CD4-positive, alpha-beta T cell treated with Interleukin-6 for 4 hours (primary cell): ENCODE data around the gene ZNF184.

ENCODE experiments used
- DNase-seq: peaks from one replicate; pipeline ENCODE4 v3.0.0-alpha.2; 2020; ENCODE audit warnings: mixed read lengths

Gene ZNF184

DNA sequence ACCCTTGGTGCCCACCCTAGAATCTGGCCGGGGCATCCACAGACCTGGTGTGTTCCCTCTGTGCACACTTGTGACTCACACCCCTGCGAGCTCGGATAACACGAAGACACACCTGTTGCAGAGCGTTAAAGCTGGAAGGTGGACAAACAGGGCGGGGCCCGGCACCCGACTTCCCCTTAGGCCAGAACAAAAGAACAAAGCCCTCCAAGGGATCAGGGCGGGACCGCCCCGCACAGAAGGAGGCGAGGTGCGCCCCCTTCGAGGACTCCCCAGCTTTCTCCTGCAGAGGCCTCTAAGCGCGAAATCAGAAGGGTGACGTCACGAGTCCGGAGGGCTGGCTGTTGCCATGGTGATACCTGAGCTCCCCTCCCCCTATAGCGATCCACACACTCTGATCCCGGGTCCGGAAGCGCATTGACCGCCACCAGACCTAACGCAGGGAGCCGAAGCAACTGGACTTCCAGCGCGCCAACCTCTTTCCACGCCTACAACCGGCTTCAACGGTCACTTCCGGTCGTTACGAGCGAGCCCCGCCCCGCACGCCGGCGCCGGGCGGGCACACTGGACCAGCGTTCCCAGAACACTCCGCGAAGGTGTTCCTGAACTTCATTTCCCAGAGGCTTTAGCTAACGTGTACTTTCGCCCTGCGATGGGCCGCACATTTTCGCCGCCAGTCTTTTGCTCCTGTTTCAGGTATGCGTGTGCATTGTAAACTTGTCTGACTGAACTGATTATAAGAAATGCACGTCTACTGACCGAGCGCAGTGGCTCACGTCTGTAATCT is at the start of gene ZNF184:
Gene ZNF184 (minus strand): TSS at position 489 of the 784 bp plus-strand sequence. CDS start 811 bp downstream, outside the sequence.
- peak; percentile 87 for DNase-seq

DNA sequence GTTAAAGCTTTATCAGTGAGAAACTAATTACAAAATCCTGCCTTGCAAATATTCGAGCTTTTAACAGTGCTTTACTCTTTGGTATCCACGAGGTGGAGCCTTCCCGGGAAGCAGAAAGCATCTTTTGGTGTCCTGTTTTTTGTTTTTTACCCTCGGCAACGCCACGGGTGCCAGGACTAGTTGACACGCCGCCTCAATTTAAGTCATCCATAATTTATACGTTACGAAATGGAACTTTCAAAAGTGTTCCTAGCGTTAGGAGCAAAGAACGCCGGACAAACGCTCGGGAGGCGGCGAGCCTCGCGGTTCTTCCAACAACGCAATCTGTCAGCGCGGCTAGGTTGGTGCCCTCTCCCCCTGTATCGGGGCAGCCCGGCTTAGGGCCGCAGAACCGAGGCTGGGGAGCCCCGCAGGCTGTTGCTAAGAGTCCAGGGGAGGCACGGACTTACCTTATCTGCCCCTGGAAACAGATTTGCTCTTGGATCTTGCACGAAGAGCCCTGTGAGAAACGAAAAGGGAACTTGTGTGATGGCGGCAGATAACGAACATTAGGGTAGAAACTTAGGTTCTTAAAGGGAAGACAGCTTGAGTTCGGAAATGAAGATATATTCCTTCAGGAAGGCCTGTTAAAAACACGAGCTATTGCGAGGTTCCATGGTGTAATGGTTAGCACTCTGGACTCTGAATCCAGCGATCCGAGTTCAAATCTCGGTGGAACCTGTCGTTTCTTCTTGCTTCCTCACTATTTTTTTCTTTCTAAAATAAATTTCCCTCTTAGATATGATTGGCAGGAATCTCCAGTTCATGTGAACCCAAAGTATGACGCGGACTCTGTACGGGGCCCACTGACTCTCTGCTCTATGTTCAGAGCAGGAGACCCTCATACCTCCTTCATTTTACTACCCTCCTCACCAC is 46.2 kb upstream of the ZNF184 start:
- peak; percentile 66 for DNase-seq

DNA sequence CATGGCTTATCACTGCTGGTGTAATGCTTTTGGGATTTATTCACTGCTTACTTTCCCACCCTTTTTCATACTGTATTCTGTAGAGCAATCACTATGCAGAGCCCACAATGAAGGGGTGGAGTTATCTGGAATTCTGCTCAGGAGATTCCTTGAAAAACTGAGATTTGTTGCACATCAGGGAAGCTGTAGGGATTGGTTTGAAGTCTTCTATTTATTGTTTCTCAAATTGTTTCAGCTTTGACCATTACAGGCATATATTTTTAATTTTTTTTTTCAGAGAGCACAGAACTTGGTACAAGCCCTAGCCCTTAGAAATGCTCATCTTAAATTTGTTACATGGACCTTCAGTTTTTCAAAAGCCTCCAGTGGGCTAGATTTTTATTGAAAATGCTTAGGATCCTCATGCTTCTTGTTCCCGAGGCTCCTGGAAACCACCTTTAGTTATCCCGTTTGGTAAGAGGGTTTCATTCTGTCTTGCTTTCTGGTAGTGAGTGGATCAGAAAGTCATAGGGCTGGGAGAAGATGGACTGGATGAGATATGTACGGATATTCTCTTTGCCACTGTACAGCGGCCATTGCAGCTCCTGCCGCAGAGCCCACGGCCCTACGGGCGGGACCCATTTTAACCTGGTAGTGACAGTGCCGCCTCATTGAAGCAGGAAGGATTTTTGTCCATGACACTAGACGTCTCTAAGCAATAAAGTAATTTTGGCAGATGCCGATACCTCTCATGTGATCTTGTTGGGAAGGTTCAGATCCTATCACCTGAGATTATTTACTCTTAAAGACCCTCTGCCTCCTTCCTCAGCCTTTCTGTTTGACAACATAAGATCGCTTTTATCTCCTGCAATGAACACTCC is 45.3 kb upstream of the ZNF184 start:
- peak; percentile 16 for DNase-seq

DNA sequence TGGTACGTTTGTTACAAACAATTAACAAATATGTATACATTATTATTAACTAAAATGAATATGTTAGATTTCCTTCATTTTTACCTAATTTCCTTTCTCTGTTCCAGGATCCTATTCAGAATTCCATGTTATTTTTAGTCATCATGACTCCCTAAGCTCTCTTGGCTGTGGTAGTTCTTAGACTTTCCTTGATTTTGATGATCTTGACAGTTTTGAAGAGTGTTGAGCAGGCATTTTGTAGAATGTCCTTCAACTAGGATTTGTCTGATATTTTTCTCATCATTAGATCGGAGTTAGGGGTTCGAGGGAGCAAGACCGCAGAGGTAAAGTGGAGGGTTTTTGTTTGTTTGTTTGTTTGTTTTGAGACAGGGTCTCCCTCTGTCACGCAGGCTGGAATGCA is 44.3 kb upstream of the ZNF184 start:
- no peak for DNase-seq

DNA sequence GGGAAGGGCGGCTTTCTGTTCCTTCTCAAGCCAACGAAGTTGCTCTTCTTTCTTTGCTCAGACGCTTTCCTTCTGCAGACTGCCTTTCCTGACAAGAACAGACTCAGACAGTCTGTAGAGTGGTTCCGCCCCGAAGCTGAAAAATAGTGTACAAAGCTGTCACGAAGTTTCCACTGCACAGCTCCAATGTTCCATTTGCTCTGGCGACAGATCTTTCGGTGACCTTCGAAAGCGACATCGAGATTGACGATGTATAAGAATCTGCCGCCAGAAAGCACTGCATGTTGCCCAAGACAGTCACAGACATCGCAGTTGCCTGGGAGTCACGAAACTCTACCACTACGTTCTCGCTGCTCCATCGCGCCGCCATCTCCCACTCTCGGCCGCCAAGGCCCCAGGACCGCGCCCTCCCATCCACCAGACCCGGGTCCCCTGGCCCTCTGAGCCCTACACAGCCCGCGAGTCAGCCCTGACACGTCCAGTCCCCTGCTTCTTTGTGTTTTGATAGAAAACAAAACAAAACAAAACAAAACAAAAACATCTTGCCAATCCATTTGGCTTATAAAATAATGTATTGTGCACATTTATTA is 42.1 kb upstream of the ZNF184 start:
- DNase-seq = no peak

DNA sequence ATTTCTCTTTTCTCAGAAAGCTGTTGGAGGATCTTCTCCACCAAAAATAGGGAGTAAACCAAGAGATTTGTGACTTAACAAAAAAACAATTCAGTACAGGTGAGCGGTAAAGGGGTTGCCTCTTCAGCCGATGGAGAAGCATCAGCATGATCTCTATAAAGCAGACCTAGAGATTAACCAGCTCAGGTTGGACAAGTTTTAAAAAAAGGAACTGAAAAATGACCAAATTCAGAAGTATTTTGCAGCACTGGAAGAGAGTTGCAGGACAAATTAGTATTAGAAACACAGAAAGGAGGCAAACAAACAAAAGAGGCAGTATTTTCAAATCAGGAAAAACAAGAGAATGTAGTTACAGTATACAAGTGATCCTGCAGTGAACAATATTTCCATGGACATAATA is 39.6 kb upstream of the ZNF184 start:
- DNase-seq = no peak

DNA sequence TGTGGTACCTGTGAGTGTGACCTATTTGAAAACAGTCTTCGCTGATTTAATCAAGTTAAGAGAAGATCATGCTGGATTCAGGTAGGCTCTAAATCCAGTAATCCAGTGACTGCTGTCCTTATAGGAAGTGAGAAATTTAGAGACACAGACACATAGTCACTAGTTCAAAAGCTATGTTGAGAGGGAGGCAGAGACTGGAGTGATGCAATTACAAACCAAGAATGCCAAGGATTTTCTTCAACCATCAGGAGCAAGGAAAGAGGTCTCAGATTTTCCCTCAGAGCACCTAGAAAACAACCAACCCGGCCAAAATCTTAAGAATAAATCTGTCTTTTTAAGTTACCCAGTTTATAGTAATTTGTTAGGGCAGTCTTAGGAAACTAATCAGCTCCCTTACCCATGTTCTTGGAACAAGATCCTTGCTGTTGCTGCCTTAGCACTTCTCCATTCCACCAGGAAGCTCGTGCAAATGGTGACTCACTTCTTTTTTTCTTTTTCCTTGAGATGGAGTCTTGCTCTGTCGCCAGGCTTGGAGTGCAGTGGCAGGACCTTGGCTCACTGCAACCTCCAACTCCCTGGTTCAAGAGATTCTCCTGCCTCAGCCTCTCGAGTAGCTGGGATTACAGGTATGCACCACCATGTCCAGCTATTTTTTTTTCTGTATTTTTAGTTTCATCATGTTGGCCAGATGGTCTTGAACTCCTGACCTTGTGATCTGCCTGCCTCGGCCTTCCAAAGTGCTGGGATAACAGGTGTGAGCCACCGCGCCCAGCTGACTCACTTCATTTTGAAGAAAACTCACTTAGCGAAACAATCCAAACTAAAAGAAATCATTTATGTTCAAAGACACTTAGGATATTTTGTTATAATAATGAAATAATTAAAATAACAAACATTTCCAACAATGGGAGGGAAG is 34.4 kb upstream of the ZNF184 start:
- no peak for DNase-seq

DNA sequence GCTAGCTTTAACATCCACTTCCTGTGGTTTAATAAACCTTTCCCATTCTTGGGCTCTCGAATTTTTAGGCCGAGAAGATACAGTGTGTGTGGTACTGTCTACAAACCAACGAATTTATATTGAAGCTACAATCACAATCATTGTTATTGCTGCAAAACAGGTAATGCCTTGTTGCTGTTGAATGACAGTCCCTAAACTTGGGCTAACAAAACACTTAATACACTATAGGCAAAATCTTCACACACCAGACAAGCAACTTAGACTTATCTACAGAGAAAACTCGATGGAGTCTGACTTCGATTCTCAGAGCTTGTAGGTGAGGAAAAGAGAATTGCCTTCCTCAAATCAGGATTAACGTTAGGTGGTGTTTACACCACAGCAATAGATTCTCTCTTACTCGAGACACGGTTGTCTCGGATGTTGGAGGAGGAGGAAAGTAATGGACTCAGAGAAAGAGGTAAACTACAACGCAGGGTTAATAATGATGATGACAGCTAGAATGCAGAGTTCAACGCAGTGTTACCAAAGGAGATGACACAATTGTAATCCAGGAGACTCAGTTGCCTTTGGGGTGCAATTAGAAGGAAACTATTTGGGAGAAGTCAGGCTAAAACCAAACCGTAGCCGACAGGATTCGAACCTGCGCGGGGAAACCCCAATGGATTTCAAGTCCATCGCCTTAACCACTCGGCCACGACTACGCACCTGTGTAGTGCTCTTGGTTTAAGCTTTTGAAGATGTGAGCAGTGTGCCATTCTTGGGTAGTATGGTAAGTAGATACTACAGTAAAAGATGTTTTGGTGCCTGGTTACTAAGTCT is 32.5 kb upstream of the ZNF184 start:
- peak; percentile 41 for DNase-seq

DNA sequence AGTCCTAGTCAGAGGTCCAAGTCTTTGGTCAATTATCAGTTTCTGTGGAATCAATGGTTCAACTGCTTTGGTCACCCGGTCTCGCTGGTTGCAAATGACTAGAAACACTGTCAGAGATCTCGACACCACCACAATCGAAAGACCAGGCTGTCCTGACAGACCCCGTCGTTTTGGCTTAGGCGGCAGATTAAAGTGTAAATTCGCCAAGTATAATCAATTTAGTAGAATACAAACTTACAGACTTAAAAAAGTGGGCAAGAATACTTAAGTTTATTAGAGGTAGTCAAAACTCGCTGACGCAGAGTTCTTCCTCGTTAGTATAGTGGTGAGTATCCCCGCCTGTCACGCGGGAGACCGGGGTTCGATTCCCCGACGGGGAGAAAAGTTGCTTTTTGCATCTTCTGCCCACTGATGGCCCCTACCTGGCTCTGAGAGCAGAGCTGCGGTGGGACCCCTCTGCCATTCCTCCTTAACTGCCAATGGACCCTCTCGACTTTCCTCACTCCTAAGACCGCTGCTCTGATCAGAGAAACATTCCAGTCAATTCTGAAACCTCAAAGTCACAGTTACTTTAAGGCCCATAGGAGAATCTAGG is 30.6 kb upstream of the ZNF184 start:
- peak; percentile 78 for DNase-seq

DNA sequence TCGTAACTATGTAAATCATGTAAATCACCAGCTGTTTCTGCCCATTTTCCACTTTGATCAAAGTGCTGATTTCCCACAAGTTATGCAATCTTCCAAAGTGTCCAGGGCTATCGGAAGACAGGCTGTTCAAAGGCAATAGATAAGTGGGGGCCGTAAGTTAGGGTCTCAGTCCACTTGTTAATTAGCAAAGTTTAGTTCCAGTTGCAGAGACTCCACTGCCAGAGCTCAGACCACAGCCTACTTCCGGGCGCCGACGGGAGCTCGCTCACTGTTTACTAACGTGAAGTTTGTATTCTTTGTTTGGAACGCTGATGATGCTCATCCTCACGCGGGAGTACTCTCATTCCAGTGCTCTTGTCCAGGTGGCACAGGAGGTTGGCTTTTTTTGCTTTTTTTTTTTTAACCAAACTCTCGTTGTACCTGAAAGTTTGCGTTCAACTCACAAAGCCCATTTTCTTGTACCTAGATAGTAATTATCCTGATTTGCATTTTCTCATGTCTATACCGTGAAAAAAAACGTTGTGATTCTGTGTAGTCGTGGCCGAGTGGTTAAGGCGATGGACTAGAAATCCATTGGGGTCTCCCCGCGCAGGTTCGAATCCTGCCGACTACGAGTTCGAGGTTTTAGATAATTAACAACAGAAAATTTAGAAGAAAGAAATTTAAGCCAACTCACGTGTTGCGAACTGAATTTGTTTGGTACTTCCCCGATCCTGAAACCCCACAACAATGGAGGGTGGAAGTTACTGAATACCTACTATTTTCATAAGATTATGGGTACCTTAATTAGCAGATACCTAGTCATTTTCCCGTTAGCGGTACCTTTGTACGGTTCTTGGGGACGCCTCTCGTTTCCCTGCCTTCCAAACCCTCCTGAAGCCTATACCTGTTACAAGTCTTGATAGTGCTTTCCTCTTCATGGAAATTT is 29.9 kb upstream of the ZNF184 start:
- DNase-seq = peak; percentile 69

DNA sequence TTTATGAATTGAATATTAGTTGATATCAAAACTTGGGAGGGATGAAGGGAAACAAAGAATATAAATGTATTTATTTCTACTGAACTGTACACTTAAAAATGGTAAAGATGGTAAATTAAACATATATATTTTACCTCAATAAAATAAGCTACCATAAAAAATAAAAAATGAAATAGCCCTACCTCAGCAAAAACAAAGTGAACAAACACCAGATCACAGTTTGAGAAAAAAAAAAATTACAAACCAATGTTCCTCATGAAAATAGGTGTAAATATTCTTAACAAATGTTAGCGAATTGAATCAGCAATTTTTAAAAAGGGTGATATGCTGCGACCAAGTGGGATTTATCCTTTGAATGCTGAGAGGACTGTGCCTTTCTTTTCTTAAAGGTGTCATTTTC is 28.3 kb upstream of the ZNF184 start:
- DNase-seq = no peak

DNA sequence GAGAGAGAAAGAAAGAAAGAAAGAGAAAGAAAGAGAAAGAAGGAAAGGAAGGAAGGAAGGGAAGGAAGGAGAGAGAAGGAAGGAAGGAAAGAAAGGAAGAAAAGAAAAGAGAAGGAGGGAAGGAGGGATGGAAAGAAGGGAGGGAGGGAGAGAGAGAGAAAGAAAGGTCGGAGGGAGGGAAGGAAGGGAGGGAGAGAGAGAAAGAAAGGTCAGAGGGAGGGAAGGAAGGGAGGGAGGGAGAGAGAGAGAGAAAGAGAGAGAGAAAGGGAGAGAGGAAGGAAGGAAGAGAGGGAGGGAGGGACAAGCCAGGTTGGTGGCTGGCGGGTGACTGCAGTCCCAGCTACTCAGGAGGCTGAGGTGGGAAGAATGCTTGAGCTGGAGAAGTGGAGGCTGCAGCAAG is 27.3 kb upstream of the ZNF184 start:
- no peak for DNase-seq

DNA sequence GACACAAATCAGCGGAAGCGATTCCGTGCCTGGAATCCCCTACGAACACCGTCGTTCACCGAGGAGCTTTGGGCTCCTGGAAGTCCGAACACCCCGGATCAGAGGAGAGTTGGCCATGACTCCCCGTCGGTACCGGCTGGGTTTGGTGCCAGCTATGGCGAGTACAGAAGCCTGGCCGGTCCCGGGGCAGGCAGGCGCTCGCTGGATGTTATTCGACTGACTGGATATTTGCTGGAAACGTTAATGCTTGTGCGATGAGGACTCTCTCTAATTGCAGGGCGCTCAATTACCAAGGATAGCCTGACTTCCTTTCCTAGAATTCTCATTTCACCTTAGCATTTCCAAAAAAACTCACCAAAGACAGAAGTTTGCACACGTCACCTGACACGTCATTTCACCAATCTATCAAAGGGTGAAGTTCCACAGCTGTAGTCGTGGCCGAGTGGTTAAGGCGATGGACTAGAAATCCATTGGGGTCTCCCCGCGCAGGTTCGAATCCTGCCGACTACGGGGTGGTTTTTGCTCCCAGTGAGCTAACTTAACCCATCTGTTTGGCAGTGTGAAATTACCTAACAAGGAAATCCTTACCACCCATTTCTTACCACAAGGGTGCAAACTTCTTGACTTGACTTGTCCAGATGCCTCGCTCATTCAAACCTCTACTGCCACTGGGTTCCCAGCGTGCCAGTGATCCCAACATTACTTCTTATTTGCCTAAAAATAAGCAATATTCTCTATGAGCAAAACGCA is 22.7 kb upstream of the ZNF184 start:
- DNase-seq = no peak

DNA sequence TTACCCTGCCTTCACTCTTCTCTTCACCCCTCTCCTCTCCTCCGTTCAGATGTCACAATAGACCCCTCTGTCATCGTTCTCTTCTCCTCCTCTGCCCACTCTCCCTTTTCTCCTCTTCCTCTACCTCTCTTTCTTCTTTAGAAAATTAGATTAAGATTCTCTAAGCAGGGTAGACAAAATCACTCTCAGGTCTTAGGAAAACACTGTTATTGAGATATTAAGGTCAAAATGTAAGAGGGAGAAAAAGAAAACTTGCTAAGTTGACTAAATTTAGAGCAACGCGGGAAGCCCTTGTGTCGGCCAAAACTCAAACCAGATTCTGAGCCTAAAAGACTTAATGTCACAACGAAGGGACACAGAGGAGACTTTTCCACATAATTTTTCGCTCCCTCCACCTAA is 22.1 kb upstream of the ZNF184 start:
- DNase-seq = no peak

DNA sequence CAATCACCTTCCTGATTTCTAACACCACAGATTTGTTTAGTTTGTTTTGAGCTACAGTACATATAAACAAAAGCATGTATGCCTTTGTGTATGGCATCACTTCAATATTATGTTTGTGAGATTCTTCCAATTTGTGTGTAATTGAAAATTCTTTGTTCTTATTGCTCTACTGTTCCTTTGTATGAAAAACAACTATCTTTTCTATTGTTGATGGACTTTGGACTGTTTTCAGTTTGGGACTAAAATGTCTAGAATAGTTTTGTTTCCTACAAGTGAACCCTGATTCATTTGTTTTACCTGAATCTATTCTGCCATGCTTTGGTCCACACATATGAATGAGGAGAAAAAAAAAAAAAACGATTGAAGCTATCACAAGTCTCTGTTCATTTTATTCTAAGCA is 21.2 kb upstream of the ZNF184 start:
- no peak for DNase-seq

DNA sequence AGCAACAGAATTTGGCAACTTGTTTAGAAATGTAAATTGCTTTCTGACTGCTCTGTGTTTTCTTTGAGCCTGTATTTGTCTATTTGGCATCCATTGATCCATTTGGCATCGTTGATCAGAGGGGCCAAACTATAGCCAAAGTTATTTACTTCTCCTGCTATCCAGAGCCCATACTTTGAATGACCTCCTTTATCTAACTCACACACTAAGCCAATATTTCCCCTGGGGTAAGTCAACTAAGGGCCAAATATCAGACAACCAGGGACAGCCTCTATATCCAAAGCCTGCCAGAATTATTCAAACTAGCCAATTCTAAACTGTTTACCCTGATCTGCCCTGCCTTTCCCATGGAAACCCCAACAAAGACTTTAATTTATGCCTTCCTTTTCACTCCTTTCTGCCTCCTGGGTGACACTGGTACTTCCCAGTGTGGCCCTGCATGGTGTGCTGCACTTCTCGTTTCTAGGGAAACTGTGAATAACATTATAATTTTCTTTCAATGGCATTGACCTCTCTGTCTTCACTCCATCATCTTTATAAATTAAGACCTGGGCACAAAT is 19.8 kb upstream of the ZNF184 start:
- no peak for DNase-seq

DNA sequence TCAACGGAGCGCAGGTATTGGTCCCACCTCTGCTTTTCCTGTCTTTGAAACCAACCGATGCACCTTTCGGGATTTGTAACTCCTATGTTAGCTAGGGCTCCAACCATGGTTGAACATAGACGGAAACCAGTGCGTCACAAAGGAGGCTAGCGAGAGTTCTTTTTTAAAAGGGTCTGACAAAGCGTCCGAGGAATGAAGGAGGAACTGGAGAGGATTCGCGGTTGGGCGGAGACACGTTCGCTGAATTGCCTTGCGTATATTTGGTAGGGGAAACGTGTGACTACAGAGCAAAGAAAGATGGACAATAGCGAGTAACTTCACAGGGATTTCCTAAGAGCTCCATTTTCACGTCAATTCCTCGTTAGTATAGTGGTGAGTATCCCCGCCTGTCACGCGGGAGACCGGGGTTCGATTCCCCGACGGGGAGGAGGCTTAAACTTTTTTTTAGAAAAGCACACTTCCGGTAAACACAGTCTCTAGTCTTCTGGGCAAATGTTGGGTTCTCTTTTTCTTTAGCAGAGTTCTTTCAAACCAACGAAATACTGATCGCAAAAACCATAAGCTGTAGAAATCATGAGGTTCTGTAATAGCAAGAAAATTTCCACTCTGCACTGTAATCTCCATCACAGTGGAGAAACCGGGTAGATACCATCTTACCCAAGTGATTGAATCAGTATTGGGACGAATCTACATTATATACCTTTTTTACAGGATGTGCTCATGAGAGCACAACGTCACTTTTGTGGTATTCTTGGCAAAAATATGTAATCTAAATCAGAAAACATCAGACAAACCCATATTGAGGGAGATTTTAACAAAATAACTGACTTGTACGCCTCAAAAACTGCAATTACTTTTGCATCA is 6.6 kb upstream of the ZNF184 start:
- peak; percentile 86 for DNase-seq
